ENCODE measurements around the gene POU2F1.

DNA sequence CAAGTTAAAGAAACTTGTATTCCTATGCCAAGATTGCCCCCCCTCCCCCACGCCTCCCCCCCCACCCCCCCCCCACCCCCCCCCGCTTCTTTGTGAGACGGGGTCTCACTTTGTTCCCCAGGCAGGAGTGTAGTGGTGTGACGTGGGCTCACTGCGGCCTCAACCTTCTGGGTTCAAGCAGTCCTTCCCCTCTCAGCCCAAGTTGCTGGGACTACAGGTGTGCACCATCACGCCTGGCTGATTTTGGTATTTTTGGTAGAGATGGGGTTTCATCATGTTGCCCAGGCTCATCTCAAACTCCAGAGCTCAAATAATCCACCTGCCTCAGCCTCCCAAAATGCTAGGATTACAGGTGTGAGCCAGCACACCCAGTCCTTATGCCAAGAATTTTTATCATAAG is 136.6 kb downstream of the POU2F1 start:
- no peak for TF ChIP-seq HOXA7 (CRISPR knock-in tag; IDR thresholded peaks at IDR 0.05; ENCODE audit: borderline replicate concordance)
- TF ChIP-seq, protein P1, sequence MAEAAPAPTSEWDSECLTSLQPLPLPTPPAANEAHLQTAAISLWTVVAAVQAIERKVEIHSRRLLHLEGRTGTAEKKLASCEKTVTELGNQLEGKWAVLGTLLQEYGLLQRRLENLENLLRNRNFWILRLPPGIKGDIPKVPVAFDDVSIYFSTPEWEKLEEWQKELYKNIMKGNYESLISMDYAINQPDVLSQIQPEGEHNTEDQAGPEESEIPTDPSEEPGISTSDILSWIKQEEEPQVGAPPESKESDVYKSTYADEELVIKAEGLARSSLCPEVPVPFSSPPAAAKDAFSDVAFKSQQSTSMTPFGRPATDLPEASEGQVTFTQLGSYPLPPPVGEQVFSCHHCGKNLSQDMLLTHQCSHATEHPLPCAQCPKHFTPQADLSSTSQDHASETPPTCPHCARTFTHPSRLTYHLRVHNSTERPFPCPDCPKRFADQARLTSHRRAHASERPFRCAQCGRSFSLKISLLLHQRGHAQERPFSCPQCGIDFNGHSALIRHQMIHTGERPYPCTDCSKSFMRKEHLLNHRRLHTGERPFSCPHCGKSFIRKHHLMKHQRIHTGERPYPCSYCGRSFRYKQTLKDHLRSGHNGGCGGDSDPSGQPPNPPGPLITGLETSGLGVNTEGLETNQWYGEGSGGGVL (tag by site-specific recombination; IDR thresholded peaks at IDR 0.05): no peak
- TF ChIP-seq, protein P2, sequence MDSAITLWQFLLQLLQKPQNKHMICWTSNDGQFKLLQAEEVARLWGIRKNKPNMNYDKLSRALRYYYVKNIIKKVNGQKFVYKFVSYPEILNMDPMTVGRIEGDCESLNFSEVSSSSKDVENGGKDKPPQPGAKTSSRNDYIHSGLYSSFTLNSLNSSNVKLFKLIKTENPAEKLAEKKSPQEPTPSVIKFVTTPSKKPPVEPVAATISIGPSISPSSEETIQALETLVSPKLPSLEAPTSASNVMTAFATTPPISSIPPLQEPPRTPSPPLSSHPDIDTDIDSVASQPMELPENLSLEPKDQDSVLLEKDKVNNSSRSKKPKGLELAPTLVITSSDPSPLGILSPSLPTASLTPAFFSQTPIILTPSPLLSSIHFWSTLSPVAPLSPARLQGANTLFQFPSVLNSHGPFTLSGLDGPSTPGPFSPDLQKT (IDR thresholded peaks at IDR 0.05; ENCODE audit: borderline replicate concordance, low read depth, low read length): no peak
- TF ChIP-seq, protein P3, sequence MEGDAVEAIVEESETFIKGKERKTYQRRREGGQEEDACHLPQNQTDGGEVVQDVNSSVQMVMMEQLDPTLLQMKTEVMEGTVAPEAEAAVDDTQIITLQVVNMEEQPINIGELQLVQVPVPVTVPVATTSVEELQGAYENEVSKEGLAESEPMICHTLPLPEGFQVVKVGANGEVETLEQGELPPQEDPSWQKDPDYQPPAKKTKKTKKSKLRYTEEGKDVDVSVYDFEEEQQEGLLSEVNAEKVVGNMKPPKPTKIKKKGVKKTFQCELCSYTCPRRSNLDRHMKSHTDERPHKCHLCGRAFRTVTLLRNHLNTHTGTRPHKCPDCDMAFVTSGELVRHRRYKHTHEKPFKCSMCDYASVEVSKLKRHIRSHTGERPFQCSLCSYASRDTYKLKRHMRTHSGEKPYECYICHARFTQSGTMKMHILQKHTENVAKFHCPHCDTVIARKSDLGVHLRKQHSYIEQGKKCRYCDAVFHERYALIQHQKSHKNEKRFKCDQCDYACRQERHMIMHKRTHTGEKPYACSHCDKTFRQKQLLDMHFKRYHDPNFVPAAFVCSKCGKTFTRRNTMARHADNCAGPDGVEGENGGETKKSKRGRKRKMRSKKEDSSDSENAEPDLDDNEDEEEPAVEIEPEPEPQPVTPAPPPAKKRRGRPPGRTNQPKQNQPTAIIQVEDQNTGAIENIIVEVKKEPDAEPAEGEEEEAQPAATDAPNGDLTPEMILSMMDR (tag by site-specific recombination; IDR thresholded peaks at IDR 0.05): no peak
- no peak for TF ChIP-seq ZNF146 (tag by site-specific recombination; IDR thresholded peaks at IDR 0.05)
- TF ChIP-seq ZNF175 (tag by site-specific recombination; IDR thresholded peaks at IDR 0.05): no peak
- no peak for TF ChIP-seq ZFP41 (tag by site-specific recombination; IDR thresholded peaks at IDR 0.05; ENCODE audit: borderline replicate concordance)
- TF ChIP-seq ZNF16 (tag by site-specific recombination; IDR thresholded peaks at IDR 0.05; ENCODE audit: low read depth): no peak
- no peak for TF ChIP-seq KLF16 (tag by site-specific recombination; IDR thresholded peaks at IDR 0.05)

Measured in HEK293 (cell line).